ENCODE results near the gene PCDHA2. TPM values are rescaled to one million over a fixed set of nuclear protein-coding genes. Genes with fewer than 3 reads are reported as not detected.

Gene PCDHA2
- total RNA-seq, 1 donor = under 0.01 TPM

Other genes starting within 250 kb of the PCDHA2 start
- gene EIF4EBP3, start 247.2 kb upstream of the PCDHA2 start, total RNA-seq = 8.3 TPM
- 13.2 TPM for gene SRA1, start 237.4 kb upstream of the PCDHA2 start, total RNA-seq
- 35.5 TPM for gene APBB3, start 230.3 kb upstream of the PCDHA2 start, total RNA-seq
- gene SLC35A4, start 230.0 kb upstream of the PCDHA2 start, total RNA-seq = 23.7 TPM
- 5.4 TPM for gene CD14, start 161.7 kb upstream of the PCDHA2 start, total RNA-seq
- gene TMCO6, start 155.4 kb upstream of the PCDHA2 start, total RNA-seq = 25.3 TPM
- 27.2 TPM for gene NDUFA2, start 147.2 kb upstream of the PCDHA2 start, total RNA-seq
- gene IK, start 147.0 kb upstream of the PCDHA2 start, total RNA-seq = 61.1 TPM
- 18.3 TPM for gene WDR55, start 129.9 kb upstream of the PCDHA2 start, total RNA-seq
- 0.54 TPM for gene DND1, start 121.3 kb upstream of the PCDHA2 start, total RNA-seq
- 41.2 TPM for gene HARS1, start 103.5 kb upstream of the PCDHA2 start, total RNA-seq
- 24.0 TPM for gene HARS2, start 103.4 kb upstream of the PCDHA2 start, total RNA-seq
- 22.1 TPM for gene ZMAT2, start 94.4 kb upstream of the PCDHA2 start, total RNA-seq
- gene PCDHA1, start 8.7 kb upstream of the PCDHA2 start, total RNA-seq = not detected
- gene PCDHA3, start 6.2 kb downstream of the PCDHA2 start, total RNA-seq = under 0.01 TPM
- gene PCDHA4, start 12.2 kb downstream of the PCDHA2 start, total RNA-seq = 0.27 TPM
- gene PCDHA5, start 26.8 kb downstream of the PCDHA2 start, total RNA-seq = under 0.01 TPM
- under 0.01 TPM for gene PCDHA6, start 33.1 kb downstream of the PCDHA2 start, total RNA-seq
- gene PCDHA7, start 39.4 kb downstream of the PCDHA2 start, total RNA-seq = 0.27 TPM
- under 0.01 TPM for gene PCDHA8, start 46.3 kb downstream of the PCDHA2 start, total RNA-seq
- gene PCDHA9, start 53.5 kb downstream of the PCDHA2 start, total RNA-seq = under 0.01 TPM
- gene PCDHA10, start 61.0 kb downstream of the PCDHA2 start, total RNA-seq = under 0.01 TPM
- gene PCDHA11, start 74.1 kb downstream of the PCDHA2 start, total RNA-seq = under 0.01 TPM
- under 0.01 TPM for gene PCDHA12, start 80.5 kb downstream of the PCDHA2 start, total RNA-seq
- gene PCDHA13, start 87.3 kb downstream of the PCDHA2 start, total RNA-seq = not detected
- gene PCDHAC1, start 131.4 kb downstream of the PCDHA2 start, total RNA-seq = under 0.01 TPM
- gene PCDHAC2, start 171.6 kb downstream of the PCDHA2 start, total RNA-seq = under 0.01 TPM

Measured in hematopoietic multipotent progenitor cell (in vitro differentiated cells).